HG03469 (cell line): Measurements from ENCODE around the gene KCNK4.

ENCODE experiments used
- ATAC-seq: cut with Tn5 transposase; IDR thresholded peaks from one replicate; pipeline ENCODE4 v1.9.1; 2021; ENCODE audit warnings: mild to moderate bottlenecking, moderate library complexity, moderate number of reproducible peaks; ENCODE audit not compliant: unreplicated experiment

Gene KCNK4

DNA sequence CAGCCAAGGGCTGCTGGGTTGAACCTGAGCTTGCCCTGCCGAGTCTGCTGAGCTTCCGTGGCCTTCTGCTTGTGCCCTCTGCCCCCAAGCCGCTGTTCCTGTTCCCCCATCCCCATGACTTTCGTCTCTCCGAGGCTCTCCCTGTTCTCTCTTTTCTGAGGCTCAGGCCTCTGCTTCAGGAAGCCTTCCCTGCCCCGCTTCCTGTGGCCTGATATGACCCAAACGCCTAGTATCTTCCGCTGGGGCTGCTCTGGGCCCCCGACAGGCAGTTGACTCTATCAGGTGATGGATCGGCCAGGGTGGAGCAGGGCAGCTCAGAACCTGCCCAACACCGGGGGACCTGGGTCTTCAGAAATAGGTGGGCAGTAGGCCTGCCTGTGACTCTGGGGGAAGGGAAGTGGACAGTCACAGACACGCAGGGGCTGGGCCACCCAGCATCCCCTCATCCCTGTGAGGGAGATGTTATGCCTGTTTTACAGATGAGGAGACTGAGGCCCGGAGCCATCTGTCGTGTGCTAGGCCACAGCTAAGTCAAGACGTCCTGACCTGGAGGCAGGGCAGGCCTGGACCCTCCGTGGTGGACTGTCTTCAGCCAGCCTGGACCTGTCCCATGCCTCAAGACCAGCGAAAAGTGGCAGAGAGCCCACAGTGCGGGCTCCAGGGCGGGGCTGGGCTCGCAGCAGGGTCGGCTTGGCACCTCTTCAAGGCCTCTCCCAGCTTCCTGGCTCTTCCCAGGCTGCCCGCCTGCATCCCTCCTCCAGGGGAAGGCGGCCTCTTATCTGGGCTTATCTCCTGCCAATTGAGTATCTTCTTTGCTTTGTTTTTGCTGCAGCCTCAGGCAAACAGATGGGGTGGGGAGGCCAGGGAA lies 22.8 kb upstream of the KCNK4 start:
- ATAC-seq: no peak

- no peak for ATAC-seq
These were observed 22.1 kb upstream of the KCNK4 start for GRCh38 chr11:64268893-64269539.

- peak; percentile 49 for ATAC-seq
These were observed 21.4 kb upstream of the KCNK4 start for GRCh38 chr11:64269540-64270220.

- ATAC-seq: no peak
These were observed 15.9 kb upstream of the KCNK4 start for GRCh38 chr11:64275031-64275800.

DNA sequence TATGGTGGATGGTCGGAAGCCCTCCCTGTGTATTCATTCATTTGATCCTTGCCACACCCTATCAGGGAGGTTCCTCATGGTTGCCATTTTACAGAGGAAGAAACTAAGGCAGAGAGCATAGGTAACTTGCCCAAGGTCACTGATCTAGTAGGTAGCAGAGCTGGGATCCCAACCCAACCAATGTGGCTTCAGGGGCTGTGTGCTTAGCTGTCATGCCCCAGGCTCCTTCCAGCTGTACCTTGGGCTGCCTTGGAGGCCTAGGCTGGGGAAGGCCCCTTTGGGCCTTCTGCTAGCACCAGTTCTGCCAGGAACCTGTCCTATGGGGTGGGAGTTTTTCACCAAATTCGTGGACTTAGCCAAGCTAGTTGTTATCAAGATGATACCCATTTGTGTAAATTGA lies 15.3 kb upstream of the KCNK4 start:
- ATAC-seq: no peak

DNA sequence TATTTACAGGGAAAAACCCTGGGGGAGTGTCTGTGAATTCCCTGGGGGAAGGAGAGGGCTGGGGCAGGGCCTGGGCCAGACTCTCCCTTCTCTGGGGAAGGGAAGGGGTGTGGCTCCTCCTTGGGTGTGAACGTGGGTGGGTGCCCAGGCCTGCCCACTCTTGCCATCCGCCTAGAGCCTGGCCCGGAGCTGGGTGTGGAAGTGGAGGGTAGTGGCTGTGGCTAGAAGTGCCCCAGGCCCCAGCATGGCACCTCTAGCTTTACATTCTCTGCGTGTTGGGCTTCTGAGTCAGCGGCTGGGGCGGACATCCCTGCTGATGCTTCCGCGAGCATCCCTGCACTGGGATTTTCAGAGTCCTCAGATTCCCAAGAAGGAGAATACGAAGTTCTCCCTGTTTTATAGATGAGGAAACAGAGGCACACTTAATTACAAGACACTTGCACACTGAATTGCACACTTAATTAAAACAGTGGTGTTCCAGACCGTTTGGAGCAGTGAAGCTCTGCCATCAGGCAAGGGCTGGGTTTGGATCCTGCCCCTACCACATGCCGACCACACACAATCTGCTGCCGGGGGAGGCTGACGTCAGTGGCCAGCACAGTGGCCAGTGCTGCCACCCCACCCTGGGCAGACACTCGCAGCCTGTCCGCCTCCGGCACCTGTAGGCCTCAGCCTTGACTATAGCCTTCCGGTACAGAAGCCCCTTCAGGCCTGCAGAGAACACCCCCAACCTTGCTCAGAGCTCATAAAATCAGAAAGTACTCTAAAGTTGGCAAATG lies 14.3 kb upstream of the KCNK4 start:
- no peak for ATAC-seq

GRCh38 chr11:64278576-64279190 lies 12.4 kb upstream of the KCNK4 start:
- no peak for ATAC-seq

DNA sequence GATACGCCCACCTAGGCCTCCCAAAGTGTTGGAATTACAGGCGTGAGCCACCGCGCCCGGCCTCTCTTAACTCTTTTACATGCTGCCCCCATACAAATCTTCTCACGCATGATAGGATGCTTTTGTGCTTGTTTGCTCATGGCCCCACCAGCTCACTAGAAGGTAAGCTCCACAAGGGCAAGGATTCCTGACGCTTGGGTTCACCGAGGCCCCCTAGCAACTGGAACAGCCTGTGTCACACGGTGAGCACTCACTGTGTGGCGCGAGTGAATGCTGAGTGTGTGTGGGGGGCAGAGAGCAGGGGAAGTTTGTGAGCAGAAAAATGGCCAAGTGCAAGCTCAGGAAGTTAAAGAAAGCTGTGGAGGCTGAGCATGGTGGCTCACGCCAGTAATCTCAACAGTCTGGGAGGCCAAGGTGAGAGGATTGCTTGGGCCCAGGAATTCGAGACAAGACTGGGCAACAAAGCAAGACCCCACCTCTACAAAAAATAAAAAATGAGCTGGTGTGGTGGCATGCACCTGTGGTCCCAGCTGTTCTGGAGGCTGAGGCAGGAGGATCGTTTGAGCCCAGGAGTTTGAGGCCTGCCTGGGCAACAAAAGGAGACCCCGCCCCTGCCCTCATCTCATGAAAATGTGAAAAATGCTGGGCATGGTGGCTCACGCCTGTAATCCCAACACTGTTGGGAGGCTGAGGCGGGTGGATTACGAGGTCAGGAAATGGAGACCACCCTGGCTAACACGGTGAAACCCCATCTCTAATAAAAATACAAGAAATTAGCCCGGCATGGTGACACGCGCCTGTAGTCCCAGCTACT lies 8.9 kb upstream of the KCNK4 start:
- ATAC-seq: no peak

- no peak for ATAC-seq
These were observed 8.0 kb upstream of the KCNK4 start for GRCh38 chr11:64283092-64283491.

GRCh38 chr11:64284048-64284961 lies 6.8 kb upstream of the KCNK4 start, which contains the start of gene BAD:
TSS of gene BAD (minus strand) at chr11:64284665. CDS start at chr11:64284368, 297 bp downstream.
- ATAC-seq: peak; percentile 43

- ATAC-seq: peak; percentile 49
These were observed 5.9 kb upstream of the KCNK4 start, which contains the start of gene GPR137 for GRCh38 chr11:64284962-64285884. TSS of gene GPR137 (plus strand) at chr11:64285848. CDS start at chr11:64286525, 677 bp downstream.

GRCh38 chr11:64285885-64286800 lies 5.0 kb upstream of the KCNK4 start:
- no peak for ATAC-seq

GRCh38 chr11:64286801-64287159 lies 4.3 kb upstream of the KCNK4 start:
- no peak for ATAC-seq

DNA sequence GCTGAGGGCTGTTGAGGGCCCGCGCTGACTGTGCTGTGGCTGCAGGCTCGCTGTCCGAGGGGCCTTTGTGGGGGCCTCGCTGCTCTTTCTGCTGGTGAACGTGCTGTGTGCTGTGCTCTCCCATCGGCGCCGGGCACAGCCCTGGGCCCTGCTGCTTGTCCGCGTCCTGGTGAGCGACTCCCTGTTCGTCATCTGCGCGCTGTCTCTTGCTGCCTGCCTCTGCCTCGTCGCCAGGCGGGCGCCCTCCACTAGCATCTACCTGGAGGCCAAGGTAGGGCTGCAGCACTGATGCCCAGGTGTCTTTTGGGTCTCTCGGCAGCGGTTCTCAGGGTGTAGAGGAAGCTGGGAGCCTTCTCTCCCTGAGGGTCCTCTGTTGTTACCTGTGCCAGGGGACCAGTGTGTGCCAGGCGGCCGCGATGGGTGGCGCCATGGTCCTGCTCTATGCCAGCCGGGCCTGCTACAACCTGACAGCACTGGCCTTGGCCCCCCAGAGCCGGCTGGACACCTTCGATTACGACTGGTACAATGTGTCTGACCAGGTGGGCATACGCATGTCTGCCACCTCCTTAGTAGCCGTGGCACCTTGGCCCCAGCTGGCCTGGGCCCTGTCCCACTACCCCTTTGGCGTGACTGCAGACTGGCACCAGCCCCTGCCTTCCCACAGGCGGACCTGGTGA lies 3.3 kb upstream of the KCNK4 start:
- no peak for ATAC-seq

GRCh38 chr11:64288353-64288750 lies 2.8 kb upstream of the KCNK4 start:
- no peak for ATAC-seq
